Stimulated activated CD4-positive, alpha-beta T cell treated with anti-CD3 and anti-CD28 coated beads, Interleukin-15, amount 100 ng/mL, for 48 hours (primary cell): ENCODE data around the gene CDK14.
"Not testable (repeated sequence)": the region's sequence is repeated elsewhere in the genome, so short reads cannot be mapped to it uniquely, and the experiment has no call there.

Experiments used
- DNase-seq, 2 donors: peaks; one replicate each; pipeline ENCODE4 v3.0.0-alpha.2; 2020; ENCODE audit warnings: low read depth in 2 of 2

CDK14 gene

DNA sequence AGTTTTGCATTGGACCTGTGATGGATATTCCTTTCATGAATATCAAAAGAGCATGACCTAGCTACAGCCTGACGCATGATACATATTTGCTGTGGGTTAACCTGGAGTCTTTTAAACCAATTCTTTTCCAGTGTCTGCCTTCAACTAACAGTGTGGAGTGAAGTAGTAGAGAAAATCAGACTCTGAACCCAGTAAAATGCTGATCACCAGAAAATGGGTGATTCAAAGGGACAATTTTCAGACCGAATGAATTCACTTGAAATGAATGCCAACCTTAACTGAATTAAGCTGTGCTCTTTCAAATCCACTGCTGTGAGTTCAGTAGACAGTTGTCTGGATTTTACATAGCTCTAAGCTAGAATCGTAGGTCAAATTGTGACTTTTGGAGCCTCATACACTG, 123.0 kb downstream of the CDK14 start:
- no peak for DNase-seq

DNA sequence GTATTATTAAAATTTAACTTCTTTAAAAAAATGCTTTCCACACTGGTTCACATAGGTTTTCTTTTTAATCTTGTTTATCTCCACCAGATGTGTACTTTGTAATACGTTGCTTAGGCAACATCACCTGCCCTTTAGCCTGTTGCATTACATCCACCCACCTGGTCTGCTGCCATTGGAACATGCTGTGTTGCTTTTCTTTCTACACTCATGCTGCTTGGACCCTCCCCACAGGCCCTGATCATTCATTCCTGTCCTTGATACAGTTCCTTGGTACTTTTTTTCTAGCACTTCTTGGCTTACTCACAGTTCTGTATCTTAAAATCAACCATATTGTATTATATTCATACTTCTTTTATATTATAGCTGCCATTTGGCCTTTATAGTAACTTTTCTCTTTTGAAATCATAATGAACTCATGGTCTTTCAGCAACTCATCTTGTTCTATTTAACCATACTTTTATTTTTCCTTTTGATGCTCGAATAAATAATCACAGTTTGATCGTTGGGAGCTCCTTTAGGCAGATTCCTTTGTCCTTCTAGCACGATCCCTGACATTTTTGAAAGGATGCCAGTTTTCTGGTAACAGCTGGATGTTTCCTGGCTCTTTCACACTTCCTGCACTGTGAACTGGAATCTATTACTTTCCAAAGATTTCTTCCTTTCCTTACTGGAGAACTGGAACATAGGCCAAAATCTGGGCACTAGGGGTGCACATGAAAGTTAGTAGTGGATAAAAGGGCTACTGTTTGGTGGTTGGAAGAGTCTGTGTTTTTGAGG, 125.1 kb downstream of the CDK14 start:
- no peak for DNase-seq

DNA sequence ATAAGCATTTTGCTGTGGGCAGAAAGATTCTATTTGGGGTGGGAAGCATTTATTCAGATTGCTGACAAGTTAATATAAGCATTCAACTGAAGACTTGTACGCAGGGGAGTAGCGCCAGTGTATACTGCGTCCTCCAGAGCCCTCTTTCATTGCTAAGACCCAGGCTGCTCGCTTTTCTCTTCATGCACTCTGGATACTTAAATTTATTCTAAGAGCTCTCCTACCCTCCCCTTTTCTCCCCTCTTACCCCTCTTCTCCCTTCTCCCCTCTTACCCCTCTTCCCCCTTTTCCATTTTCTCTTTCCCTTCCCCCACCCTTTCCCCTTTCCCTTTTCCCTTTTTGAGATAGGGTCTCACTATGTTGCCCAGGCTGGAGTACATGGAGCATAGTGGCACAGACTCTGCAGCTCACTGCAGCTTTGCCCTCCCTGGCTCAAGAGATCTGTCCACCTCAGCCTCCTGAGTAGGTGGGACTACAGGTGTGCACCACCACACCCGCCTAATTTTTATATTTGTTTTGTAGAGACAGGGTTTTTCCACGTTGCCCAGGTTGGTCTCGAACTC, 125.8 kb downstream of the CDK14 start:
- DNase-seq, result no peak

DNA sequence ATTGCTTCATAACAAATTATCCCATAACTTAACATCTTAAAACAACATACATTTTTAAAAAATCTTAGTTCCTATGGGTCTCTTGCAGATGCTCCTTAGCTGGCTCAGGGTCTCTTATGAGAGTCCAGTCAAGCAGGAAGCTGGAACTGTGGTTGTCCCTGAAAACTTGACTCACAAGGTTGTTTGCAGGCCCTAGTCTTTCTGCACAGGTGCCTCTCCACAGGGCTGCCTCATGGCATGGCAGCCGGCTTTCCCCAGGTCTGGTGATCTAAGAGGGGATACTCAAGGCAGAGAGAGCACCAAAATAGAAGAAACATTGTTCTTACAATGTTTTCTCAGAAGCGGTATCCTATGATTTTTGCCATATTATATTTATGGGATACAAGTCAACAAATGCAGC, 127.1 kb downstream of the CDK14 start:
- no peak for DNase-seq

DNA sequence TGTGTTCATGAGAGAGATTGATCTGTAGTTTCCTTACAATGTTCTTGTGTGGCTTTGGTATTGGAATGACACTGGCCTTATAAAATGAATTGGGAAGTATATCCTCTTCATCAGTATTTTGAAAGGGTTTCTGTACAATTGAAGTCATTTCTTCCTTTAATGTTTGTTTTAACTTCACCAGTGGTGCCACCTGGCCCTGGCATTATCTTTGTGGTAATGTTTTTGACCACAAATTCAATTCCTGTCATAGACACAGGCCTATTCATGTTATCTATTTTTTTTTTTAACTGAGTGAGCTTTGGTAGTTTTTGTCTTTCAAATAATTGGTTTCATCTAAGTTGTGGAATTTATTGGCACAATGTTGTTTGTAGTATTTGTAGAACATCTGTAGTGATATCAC, 127.7 kb downstream of the CDK14 start:
- no peak for DNase-seq

DNA sequence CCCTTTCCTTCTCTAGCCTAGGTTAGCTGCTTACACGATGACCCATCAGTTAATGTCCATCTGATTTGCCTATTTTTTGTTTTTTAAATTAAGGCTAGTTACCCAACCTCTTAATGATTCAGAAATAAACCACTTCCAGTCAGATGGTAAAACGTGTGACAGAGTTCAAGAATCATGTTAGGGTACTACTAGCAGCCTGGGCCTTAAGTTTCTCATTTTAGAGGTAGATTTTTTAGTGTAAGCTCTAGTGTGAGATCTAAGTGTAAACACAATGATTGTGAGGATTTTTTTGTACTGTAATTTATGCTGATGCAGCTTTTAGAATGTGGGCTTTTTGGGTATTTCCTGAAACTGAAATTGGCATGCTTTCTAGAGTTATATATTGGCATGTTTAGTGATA, 130.0 kb downstream of the CDK14 start:
- no peak for DNase-seq

DNA sequence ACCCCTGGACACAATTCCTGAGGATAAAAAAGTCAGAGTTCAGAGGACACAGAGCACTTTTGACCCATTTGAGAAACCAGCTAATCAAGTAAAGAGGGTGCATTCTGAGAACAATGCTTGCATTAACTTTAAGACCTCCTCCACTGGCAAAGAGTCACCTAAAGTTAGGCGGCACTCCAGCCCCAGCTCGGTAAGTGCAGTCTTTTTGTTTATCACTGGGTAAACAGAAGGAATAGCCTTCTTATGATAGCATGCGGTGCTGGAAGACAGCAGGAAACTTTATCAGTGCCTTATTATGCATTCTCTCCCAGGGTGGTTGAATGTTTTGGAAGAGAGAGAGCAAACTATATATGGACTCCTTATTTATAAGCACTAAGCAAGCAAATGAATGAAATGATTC, 130.5 kb downstream of the CDK14 start:
- DNase-seq, result no peak

DNA sequence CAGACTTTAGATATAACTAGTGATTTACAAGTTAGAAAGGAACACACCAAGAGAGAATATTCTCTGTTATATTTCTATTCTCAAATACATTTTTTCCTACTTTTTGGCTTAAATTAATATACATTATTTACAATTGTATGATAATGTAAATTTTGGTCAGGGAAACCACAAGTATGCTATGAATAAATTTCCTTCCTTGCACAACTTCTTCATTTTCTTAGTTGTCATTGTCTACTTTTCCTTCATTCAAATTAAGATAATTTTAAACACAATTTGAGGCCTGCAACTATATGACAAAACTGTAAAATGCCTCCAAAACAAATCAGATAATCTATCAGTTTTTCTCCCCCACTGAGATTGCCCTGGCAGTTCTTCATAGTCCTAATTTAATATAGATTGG, 131.3 kb downstream of the CDK14 start:
- DNase-seq, result no peak

DNA sequence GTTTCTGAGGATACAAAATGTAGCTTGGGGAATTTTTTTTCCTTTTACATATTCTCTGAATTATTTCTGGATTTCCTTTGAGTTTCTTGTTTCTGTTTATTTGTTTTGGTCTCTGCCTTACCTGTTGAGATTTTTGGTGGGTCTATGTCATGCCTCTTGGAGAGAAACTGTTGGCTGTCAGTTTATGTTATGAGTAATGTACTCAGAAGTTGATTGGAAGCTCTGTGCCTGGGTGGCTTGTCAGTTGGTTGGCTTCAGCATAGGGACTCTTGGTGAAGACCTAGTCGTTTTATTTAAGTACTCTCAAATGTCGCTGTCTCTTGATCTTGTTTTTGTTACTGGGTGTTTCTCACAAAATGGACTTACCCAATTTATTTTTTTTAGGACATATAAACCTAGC, 132.4 kb downstream of the CDK14 start:
- DNase-seq, result no peak

DNA sequence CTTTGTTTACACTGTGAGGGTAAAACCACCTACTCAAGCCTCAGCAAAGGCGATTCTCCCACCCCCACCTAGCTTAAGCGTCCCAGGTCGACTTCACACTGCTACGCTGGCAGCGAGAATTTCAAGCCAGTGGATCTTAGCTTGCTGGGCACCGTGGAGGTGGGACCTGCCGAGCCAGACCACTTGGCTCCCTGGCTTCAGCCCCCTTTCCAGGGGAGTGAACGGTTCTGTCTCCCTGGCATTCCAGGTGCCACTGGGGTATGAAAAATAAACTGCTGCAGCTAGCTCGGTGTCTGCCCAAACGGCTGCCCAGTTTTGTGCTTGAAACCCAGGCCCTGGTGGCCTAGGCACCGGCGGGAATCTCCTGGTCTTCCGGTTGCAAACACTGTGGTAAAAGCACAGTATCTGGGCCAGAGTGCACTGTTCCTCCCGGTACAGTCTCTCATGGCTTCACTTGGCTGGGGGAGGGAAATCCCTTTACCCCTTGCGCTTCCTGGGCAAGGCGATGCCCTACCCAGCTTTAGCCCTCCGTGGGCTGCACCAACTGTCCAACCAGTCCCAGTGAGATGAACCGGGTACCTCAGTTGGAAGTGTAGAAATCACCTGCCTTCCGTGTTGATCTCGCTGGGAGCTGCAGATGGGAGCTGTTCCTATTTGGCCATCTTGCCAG, 139.6 kb downstream of the CDK14 start:
- not testable (repeated sequence) for DNase-seq

DNA sequence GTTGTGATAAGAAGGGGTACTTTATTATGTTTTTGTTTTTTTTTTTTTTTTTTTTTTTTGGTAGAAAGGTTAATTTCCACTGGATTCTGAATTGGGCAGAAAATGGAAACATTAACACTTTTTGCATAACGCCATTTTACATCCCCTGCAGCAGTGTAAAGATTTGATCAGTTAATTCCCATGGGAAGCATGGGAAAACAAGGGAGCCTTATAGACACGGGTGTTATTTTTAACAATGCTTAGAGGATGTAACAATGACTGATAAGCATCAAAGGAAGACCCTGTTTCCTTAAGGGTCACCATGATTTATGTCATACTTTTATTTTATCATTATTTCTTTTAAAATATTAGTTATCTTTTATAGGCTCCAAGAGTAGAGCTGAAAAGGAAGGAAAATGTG, 140.2 kb downstream of the CDK14 start:
- DNase-seq, result no peak

DNA sequence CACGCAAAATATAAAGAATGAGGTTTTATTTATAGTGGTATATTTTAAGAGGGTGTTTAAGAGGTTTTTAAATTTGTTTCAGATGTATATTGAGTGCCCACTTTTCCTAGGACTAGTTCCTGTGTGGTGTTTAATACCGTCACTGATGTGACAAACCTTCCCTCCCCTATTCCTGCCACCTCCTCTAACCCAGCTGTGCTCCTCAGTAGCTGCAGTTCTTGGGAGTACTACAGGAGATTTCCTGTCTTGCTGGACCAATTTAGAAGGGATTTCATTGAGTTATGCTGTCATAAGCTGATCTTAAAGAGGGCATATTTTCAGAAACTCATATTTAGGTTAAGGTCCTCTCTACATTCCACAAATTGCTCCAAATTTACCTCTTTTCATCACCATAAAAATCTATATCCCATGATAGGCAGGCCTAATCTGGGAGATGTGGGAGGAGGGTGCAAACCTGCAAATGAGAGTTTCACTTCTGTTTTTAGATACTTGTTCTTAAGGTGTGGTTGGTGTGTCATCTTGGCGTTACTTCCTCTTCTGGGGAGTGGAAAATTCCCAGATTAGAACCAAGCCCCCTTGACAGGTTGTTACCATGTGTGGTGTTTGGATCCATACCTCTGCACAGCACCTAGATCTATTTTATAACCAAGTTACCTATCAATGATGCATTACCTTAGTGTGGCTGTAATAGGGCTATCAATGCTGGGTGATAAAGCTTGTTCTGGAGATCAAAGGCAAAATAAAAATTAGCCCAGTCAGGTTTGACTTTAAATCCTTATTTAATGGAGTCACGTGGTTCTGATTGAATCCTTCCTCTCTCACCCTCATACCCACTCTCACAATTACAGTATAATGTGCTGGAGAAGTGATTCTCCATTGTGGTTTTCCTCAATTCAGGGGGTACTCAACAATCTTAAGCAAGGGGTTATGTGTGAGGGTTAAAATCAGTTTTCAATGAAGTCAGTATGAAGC, 141.1 kb downstream of the CDK14 start:
- no peak for DNase-seq

DNA sequence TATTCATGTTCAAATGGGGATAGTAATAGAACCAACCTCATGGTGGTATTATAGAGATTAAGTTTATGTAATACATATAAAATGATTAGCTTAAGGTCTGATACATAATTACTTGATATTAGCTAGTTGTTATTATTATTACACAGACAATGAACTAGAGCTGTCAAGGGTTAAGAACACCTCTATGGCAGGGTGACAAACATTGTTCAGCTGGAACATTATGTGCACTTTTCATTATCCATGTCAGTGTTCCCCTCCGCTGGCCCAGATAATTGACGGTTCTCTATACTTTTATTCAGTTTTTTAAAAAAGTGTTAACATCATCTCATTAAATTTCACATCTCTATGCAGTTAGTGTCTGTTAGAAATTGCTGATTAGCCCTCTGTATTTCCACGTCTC, 142.1 kb downstream of the CDK14 start:
- DNase-seq, result no peak

DNA sequence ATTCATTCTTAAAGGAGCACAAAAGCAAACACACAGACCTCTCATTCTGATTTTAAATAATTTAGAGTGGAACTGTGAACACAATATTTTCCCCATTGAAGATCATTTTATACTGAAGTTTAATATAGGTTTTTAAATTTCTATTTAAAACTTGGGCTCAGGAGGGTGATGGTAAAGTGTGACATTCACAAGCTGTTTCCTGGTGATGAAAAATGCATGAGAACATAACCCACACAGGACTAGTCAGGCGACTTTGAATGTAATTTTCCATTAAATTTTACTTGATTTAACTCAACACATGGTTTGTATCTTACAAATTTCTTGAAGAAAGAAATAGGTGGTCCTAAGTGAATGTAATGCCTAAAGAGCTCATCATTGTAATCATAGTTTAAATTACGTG, 143.6 kb downstream of the CDK14 start:
- DNase-seq, result no peak

DNA sequence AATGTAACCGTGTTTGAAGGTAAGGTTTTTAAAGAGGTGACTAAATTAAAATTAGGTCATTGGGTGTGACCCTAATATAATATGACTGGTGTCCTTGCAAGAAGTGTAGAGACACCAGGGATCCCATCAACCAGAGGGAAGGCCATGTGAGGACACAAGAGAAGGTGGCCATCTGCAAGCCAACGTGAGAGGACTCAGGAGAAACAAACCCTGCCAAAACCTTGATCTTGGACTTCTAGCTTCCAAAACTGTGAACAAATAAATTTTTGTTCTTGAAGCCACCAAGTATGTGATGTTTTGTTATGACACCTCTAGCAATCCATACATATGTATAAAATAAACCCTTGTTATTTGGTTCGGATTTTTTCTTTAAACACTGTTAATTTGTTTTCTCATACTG, 144.3 kb downstream of the CDK14 start:
- DNase-seq, result no peak

DNA sequence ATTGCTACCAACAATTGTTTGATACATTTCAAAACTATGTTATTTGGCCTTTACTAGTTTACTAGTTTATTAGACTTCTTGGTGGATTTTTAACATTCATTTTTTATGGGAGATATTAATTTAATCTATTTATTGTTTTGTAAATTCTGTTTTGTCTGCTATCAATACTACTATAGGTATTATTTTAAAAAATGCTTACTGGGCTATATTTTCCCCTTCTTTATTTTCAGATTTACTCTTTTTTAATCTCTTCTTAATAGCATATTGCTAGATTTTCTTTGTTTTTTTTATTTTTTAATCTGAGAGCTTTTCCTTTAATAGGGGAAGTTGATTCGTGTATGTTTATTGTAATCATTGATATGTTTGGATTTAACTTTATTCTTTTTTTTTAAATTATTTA, 147.5 kb downstream of the CDK14 start:
- no peak for DNase-seq

DNA sequence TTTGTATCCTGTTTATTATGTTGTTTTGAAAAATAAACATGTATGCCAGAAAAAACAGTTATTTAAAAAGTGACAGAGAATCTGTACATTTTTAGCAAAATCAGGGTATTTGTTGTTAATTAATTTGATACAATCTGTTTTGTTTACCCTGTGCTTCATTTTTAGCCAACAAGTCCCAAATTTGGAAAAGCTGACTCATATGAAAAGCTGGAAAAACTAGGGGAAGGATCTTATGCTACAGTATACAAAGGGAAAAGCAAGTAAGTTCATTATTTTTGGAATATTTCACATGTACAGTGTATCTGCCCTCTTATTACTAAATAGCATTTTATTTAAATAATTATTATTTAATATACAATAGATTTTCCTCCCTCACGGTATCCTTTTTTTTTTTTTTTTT, 151.4 kb downstream of the CDK14 start:
- DNase-seq, result no peak

DNA sequence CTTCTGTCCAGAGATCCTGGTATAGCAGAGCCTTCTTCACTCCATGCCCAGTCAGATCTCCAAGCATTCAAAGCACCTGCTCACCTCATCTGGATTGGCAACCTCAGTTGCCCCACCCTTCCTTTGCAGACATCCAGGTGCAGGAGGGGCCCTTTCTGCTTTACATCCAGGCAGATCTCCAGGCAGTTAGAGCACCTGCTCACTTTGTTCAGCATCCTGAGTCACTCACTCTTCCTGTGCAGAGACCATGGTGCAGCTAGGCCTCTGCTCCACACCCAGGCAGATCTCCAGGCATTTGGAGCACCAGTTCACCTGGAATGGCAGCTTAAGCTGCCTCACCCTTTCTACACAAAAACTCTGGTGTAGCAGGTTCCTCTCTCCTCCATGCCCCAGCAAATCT, 153.1 kb downstream of the CDK14 start:
- no peak for DNase-seq

DNA sequence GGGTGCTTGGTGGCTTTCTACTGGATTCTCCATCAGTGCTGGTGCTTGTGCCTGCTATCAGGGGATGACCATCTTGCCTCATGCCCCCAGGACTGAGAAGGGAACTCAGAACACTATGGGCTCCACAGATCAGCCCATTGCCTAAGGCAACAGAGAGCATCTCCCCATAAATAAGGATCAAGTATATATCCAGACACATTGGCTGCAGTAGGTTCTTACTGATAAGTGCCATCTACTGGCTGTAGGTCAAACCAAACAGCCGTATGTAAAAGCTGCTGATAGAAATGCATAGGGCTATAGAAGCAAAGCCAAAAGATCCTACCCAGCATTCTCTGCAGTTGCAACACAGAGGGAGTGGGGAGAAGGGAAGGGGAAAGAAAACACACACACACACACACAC, 153.7 kb downstream of the CDK14 start:
- DNase-seq, result no peak

DNA sequence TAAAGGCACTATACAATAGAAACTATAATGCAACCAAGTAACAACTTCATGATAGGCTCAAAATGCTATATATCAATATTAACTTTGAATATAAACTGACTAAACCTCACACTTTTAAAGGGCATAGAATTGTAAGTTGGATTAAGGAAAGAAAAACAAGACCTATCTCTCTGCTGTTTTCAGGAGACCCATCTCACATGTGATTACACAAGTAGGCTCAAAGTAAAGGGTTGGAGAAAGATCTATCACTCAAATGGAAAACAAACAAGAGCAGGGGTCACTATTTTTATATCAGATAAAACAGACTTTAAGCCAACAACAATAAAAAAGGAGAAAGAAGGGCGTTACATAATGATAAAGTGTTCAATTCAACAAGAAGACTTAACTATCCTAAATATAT, 155.5 kb downstream of the CDK14 start:
- no peak for DNase-seq

DNA sequence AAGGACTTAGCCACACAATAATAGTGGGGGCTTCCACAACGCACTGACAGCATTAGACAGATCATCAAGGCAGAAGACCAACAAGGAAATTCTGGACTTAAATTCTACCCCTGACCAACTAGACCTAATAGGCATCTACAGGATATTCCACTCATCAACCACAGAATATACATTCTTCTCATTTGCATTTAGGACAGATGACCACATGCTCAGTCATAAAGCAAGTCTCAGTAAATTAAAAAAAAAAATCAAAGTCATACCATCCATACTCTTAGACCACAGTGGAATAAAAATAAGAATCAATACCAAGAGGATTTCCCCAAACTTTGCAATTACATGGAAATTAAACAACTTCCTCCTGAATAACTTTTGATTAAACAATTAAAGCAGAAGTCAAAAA, 155.9 kb downstream of the CDK14 start:
- no peak for DNase-seq

DNA sequence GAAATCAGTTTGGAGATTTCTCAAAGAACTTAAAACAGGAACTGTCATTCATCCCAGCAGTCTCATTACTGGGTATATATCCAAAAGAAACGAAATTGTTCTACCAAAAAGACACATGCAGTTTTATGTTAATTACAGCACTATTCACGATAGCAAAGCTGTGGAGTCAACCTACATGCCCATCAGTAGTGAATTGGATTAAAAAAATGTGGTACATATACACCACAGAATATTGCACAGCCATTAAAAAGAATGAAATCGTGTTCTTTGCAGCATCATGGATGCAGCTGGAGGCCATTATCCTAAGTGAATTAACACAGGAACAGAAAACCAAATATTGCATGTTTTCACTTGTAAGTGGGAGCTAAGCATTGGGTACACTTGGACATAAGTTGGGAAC, 158.9 kb downstream of the CDK14 start:
- DNase-seq, result no peak
